Endodermal cell (in vitro differentiated cells): ENCODE results near the gene COTL1. TPM values are rescaled to one million over a fixed set of nuclear protein-coding genes. Genes with fewer than 3 reads are reported as not detected.
A peak's percentile ranks its signal among the peaks of the same experiment; 100 is the strongest.
"Not testable (repeated sequence)": the region's sequence is repeated elsewhere in the genome, so short reads cannot be mapped to it uniquely, and the experiment has no call there.

ENCODE experiments used
- DNase-seq: peaks from one replicate; pipeline ENCODE4 v3.0.0-alpha.2; 2017
- H3K27ac ChIP-seq: 2 replicates; pipeline ENCODE4 v1.5.1; 2013; ENCODE audit warnings: mild to moderate bottlenecking, low read depth, low read length, moderate library complexity
- H3K27me3 ChIP-seq: 2 replicates; pipeline ENCODE4 v1.6.1; 2013; ENCODE audit warnings: mild to moderate bottlenecking, low read length, moderate library complexity; ENCODE audit not compliant: insufficient read depth, control insufficient read depth, poor library complexity, severe bottlenecking
- H3K36me3 ChIP-seq: 2 replicates; pipeline ENCODE4 v1.7.0; 2013; ENCODE audit warnings: mild to moderate bottlenecking, low read length, moderate library complexity; ENCODE audit not compliant: control insufficient read depth, insufficient read depth
- H3K4me1 ChIP-seq: one replicate; pipeline ENCODE4 v1.7.0; 2013; ENCODE audit warnings: low read length; ENCODE audit not compliant: control insufficient read depth, insufficient read depth
- H3K4me3 ChIP-seq: 2 replicates; pipeline ENCODE4 v1.5.1; 2013; ENCODE audit warnings: mild to moderate bottlenecking, low read length, moderate library complexity
- H3K9ac ChIP-seq: 2 replicates; pipeline ENCODE4 v1.6.1; 2013; ENCODE audit warnings: mild to moderate bottlenecking, low read length, moderate library complexity; ENCODE audit not compliant: poor library complexity, severe bottlenecking; ENCODE audit errors: extremely low read depth
- H3K9me3 ChIP-seq: 2 replicates; pipeline ENCODE4 v1.6.1; 2013; ENCODE audit warnings: mild to moderate bottlenecking, low read length, moderate library complexity; ENCODE audit not compliant: control insufficient read depth
- H3K27ac Mint-ChIP-seq: 2 replicates; pipeline ENCODE4 v1.8.0; 2020; ENCODE audit warnings: mixed read lengths
- H3K27me3 Mint-ChIP-seq: 2 replicates; pipeline ENCODE4 v1.8.0; 2021; ENCODE audit warnings: mild to moderate bottlenecking, mixed read lengths; ENCODE audit not compliant: insufficient read depth
- H3K36me3 Mint-ChIP-seq: 2 replicates; pipeline ENCODE4 v1.8.0; 2020; ENCODE audit warnings: low read depth, mixed read lengths
- H3K4me1 Mint-ChIP-seq: 2 replicates; pipeline ENCODE4 v1.8.0; 2020; ENCODE audit warnings: mixed read lengths
- H3K4me3 Mint-ChIP-seq: 2 replicates; pipeline ENCODE4 v1.8.0; 2020; ENCODE audit warnings: mild to moderate bottlenecking, moderate library complexity, mixed read lengths
- H3K9me3 Mint-ChIP-seq: 2 replicates; pipeline ENCODE4 v1.8.0; 2020; ENCODE audit warnings: mild to moderate bottlenecking, mixed read lengths
- WGBS, 2 experiments: methylation state at CpG; one replicate each; pipeline versions ENCODE4 v1.1.5 to v1.1.7; 2013; ENCODE audit warnings: missing lambda C conversion rate in 2 of 2, mixed read lengths in 1 of 2; ENCODE audit not compliant: insufficient coverage in 1 of 2, insufficient read length in 1 of 2; 5-methylcytosine and 5-hydroxymethylcytosine counted together
- total RNA-seq, 2 donors: library from RNA; stranded (reverse); fragmentation: NEBNext Ultra II Directional in 1 of 2; extraction: Animal tissue kit (Norgen Biotek cat#: 25700) in 1 of 2; gene quantifications; 2 replicates in 1 of 2; 3 replicates in 1 of 2; pipeline ENCODE4 v1.2.1, GENCODE V29; 2021
- TF ChIP-seq, protein P1 (sequence below): fragments of 200-600 bp; sonication (generic); conservative IDR thresholded peaks from 2 replicates; pipeline ENCODE4 v1.5.0; 2021; ENCODE audit warnings: antibody characterized with exemption, mild to moderate bottlenecking

COTL1 gene
- total RNA-seq, 2 donors from 2014 or later: 33.4 to 34.9 TPM

DNA sequence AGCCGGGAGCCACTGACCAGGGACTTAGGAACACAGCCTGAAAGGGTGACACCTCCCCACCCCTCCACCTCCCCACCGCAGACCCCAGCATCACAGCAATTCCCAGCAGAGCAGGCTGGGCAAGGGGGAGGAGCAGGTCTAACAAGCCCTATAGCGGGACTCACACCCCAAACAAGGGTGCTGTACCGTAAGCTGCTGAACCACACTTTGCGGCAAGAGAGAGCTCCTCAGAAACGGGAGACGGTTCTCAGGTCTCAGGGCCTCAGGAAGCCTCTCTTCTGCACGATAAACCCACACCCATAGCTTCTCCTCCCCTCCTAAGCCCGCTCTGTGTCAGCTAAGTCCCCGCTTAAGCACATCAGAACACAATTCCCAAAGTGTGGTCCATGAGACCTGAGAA lies 11.7 kb upstream of the COTL1 start:
- WGBS, 2 experiments: 85 to 95% methylated on average over 6 to 10 of the region's 10 CpGs
- H3K27ac Mint-ChIP-seq: no peak overlapping the region

DNA sequence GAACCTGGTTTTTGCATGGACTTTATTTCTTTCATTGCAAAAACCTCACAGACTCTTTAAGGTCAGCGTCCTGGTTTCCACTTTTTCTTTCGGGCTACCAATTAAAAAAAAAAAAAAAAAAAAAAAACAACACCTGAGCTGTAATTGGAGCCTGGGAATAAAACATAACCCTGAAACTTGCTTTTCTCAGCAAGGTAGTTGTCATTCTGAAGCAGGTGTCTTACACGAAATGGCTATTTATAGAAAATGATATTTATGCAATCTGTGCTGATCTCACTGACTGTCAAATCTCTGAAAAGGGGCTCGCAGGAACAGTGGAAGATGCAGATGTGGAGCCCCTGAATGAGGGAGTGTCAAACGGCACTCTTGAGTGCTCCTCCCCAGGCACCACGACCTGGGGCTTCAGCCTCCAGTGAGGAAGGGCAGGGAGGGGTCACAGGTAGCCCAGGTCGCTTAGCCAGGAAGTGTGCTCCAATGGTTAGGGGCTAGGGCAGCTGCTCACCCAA lies 10.4 kb upstream of the COTL1 start:
- Mint-ChIP-seq H3K27ac (no peak overlapping the region), H3K9me3 (no peaks in the 10 kb centered on the region), H3K4me3 (no peak overlapping the region), H3K4me1 (no peaks in the 10 kb centered on the region), H3K27me3 (no peaks in the 10 kb centered on the region), H3K36me3 (no peaks in the 10 kb centered on the region)
- Histone ChIP-seq H3K27me3 (no peaks in the 10 kb centered on the region), H3K4me1 (no peaks in the 10 kb centered on the region), H3K9me3 (no peaks in the 10 kb centered on the region), H3K36me3 (no peaks in the 10 kb centered on the region), H3K4me3 (no peak overlapping the region), H3K9ac (no peak overlapping the region), H3K27ac (no peak overlapping the region)
- DNase-seq: no peak
- WGBS, 2 experiments: 77 to 84% methylated on average over 4 to 7 of the region's 7 CpGs
- TF ChIP-seq, protein P1, sequence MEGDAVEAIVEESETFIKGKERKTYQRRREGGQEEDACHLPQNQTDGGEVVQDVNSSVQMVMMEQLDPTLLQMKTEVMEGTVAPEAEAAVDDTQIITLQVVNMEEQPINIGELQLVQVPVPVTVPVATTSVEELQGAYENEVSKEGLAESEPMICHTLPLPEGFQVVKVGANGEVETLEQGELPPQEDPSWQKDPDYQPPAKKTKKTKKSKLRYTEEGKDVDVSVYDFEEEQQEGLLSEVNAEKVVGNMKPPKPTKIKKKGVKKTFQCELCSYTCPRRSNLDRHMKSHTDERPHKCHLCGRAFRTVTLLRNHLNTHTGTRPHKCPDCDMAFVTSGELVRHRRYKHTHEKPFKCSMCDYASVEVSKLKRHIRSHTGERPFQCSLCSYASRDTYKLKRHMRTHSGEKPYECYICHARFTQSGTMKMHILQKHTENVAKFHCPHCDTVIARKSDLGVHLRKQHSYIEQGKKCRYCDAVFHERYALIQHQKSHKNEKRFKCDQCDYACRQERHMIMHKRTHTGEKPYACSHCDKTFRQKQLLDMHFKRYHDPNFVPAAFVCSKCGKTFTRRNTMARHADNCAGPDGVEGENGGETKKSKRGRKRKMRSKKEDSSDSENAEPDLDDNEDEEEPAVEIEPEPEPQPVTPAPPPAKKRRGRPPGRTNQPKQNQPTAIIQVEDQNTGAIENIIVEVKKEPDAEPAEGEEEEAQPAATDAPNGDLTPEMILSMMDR: no peak

More for the DNA sequence above, 11.7 kb upstream of the COTL1 start:
- Mint-ChIP-seq H3K9me3 (no peaks in the 10 kb centered on the region), H3K4me3 (no peak overlapping the region), H3K27me3 (no peaks in the 10 kb centered on the region), H3K4me1 (no peaks in the 10 kb centered on the region), H3K36me3 (no peaks in the 10 kb centered on the region)
- TF ChIP-seq, protein P1: no peak
- Histone ChIP-seq H3K27me3 (no peaks in the 10 kb centered on the region), H3K27ac (no peak overlapping the region), H3K9ac (no peak overlapping the region), H3K9me3 (no peaks in the 10 kb centered on the region), H3K36me3 (no peaks in the 10 kb centered on the region), H3K4me1 (no peaks in the 10 kb centered on the region), H3K4me3 (no peak overlapping the region)
- DNase-seq: peak; percentile 57

DNA sequence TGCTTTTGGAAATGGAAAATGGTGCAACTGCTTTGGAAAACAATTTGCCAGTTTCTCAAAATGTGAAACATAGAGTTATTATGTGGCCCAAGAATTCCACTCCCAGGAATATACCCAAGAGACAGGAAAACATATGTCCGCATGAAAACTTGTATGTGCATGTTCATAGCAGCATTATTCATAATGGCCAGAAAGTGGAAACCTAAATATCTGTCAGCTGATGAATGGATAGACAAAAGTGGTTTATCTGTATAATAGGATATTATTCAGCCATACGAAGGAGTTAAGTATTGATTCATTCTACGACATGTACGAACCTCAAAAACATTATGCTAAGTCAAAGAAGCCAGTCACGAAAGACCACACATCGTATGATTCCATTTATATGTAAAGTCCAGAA lies 7.7 kb upstream of the COTL1 start:
- Mint-ChIP-seq H3K36me3 (no peaks in the 10 kb centered on the region), H3K4me3 (no peak overlapping the region), H3K27ac (no peak overlapping the region), H3K4me1 (peaks cover 4% of the 10 kb centered on the region), H3K27me3 (no peaks in the 10 kb centered on the region), H3K9me3 (no peaks in the 10 kb centered on the region)
- no peaks in the 10 kb centered on the region for H3K27me3 ChIP-seq
- no peaks in the 10 kb centered on the region for H3K9me3 ChIP-seq
- TF ChIP-seq, protein P1: no peak
- H3K27ac ChIP-seq: no peak overlapping the region
- 91 to 98% methylated on average over 6 of the region's 6 CpGs for WGBS, 2 experiments
- no peaks in the 10 kb centered on the region for H3K4me1 ChIP-seq
- no peaks in the 10 kb centered on the region for H3K36me3 ChIP-seq
- no peak overlapping the region for H3K4me3 ChIP-seq
- no peak overlapping the region for H3K9ac ChIP-seq
- no peak for DNase-seq

DNA sequence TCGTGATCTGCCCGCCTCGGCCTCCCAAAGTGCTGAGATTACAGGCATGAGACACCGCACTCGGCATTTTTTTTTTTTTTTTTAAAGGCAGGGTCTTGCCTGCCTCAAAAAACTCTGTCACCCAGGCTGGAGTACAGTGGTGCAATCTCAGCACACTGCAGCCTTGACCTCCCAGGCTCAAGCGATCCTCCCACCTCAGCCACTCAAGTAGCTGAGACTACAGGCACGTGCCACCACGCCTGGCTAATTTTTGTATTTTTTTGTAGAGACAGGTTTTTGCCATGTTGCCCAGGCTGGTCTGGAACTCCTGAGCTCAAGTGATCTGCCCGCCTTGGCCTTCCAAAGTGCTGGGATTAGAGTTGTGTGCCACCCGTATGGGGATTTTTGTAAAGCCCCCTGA lies 3.0 kb upstream of the COTL1 start:
- H3K4me3 ChIP-seq, H3K27ac ChIP-seq, H3K36me3 ChIP-seq, H3K36me3 Mint-ChIP-seq, H3K9me3 Mint-ChIP-seq, H3K9ac ChIP-seq, H3K4me3 Mint-ChIP-seq, H3K9me3 ChIP-seq, H3K4me1 ChIP-seq, DNase-seq, H3K27ac Mint-ChIP-seq: not testable (repeated sequence)
- H3K27me3 ChIP-seq: peaks cover 13% of the 10 kb centered on the region
- 88 to 93% methylated on average over 5 to 10 of the region's 10 CpGs for WGBS, 2 experiments
- H3K27me3 Mint-ChIP-seq: peaks cover 18% of the 10 kb centered on the region
- H3K4me1 Mint-ChIP-seq: peaks cover 15% of the 10 kb centered on the region
